ENCODE data around the gene HTATSF1.

The HTATSF1 gene

GRCh38 chrX:136496764-136497555, 432 bp upstream of the HTATSF1 start:
- peak; percentile 77 to 83 for DNase-seq

GRCh38 chrX:136519069-136519468, 21.7 kb downstream of the HTATSF1 start:
- no peak for DNase-seq

- no peak for DNase-seq
Observed at GRCh38 chrX:136523770-136524169, 26.4 kb downstream of the HTATSF1 start.

DNA sequence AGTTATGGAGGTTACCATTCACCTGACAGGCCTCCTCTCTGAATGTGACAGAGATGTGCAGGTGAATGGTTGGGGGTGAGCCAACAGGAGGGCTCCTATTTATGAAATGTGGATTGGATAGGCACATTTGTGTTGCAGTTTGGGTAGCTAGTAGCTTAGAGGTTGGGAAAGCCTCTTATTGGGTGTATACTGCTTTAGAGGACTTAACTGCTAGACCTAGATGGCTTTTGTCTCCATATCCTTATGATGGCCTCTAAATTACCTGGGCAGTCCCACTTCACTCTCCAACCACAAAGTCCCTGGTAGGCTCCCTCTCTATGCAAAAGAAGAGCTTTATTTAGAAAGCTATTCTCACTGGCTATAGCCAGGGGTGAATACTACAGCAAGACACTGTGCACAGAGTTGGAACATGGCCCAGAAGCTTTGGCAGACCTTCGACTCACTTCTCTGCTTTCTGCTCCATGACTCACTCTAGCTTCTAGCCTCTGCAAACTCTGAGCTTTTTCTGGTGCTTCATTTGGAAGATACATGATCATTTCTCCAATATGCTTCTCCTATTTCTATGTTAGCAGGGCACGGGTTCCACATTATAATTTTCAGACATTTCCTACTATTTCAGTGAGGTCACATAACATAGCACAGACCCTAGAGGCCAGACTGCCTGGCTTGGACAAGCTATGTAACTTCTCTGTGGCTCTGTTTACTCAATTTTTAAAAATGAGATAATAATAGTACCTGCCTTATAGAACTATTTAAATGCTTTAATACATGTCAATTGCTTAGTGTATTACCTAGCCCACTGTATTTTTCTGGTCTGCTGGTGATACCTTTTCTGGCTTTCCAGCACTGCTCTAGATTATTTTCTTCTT, 28.6 kb downstream of the HTATSF1 start:
- no peak for DNase-seq

- no peak for DNase-seq
Observed at GRCh38 chrX:136528645-136529315, 31.4 kb downstream of the HTATSF1 start.

GRCh38 chrX:136529795-136530194, 32.4 kb downstream of the HTATSF1 start:
- DNase-seq, result no peak

DNA sequence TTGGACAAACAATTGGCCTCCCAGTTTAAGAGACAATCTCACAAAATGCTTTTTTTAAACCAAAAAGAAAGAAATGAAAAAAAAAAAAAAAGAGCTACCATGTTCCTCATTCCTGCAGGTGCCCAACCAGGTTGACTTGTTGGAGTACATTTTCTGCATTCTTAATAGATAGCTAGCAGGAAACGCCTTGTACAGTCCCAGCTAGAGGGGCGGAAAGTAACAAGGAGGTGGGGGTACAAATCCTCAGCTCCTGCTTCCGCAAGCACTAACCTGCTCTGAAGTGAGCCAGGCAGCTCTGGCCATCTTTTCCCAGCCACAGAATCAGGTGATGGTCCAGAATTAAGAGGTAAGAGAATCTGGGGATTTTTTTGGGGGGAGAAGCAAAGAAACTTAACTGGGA, 34.6 kb downstream of the HTATSF1 start, which contains the start of gene VGLL1:
VGLL1 (plus strand) TSS at position 265 of the 400 bp plus-strand sequence. CDS start 3,806 bp downstream, outside the sequence.
- DNase-seq, result no peak

- no peak for DNase-seq
Observed at GRCh38 chrX:136534131-136534530, 36.7 kb downstream of the HTATSF1 start.

DNA sequence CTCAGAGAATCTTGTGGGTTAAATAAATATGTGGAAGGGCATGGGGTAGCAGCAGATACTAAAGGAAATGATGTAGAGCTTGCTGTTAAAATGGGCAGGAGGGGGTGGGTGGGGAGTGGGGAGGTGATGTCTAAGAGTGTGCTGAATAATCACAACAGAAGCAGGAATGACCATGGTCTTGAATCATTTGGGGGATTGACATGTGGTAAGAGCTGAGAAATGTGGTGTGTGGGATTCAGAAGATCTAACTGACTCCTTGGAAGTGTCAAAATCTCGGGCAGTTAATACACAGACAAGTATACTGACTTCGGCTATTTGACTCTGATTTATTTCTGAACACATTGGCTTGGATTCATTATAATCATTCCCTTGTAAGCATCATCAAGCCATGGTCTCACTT, 41.4 kb downstream of the HTATSF1 start:
- DNase-seq, result no peak

- DNase-seq, result no peak
Observed at GRCh38 chrX:136540226-136540625, 42.8 kb downstream of the HTATSF1 start.

- no peak for DNase-seq
Observed at GRCh38 chrX:136541294-136541693, 43.9 kb downstream of the HTATSF1 start.

DNA sequence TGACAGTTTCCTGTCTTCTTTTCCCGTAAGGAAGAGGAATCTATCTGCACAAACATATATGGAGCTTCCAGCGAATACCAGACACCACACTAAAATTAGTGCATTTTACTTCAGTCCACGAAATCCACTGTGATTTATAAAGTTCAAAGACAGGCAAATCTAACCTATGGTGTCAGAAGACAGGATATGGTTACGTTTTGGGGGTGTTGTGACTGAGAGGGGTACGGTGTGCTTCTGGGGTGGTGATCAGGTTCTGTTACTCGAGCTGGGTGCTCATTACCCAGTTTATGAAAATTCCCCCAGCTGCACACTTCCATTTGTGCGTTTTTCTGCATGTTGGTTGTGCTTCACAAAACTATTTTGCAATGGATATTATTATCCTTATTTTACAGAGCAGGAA, 44.9 kb downstream of the HTATSF1 start:
- DNase-seq, result no peak

DNA sequence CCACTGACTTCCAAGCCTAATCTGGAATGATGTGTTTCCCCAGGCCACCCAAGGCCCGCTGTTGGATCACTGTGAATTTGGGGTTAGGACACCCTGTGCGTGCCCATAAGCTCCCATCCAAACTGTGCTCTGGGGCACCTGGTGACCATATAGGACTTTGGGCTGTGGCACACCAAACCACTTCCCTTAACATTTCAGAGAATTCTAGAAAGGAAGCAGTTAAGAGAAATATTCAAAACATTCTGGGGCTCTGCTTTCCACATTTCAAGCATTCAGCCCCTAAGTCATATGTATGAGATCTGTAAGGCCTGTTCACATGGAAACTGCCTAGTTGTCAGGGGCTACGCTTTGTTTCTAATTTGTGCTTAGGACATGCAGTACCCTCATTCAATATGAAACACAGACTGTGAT, 49.0 kb downstream of the HTATSF1 start:
- no peak for DNase-seq

DNA sequence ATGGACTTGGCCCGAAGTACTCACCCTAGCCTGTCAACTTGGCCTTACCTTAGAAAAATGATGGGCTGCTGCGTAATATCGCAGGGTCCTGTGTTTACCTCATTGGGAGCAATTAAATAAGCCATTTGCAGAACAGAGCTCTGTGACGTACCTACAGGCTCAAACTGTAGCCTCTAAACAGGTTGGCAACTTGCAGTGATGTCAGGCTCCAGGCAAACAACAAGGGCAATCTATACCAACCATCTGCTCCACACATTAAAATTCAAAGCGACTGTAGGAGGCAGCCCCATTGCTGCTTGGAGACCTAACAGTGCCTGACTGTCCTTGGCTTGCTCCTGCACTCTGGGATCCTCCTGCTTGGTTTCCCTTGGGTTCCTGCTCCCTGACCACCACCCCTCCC, 51.8 kb downstream of the HTATSF1 start:
- no peak for DNase-seq

DNA sequence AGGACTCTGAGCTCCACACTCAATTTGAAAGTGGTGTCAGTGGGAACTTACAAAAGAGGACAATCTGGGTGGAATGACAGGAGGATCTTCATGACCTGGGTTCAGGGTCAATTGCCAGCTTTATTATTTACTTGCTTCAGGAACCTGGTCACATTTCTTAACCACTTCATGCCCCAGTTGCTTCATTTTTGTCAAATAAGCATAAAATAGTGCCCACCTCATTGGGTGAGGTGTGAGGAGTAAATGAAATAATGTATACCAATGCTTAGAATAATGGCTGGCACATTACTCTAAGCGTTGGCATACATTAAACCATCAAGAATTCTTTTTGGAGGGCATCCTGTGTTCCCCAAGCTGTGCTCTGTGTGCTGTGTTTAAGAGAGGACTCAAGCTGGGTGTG, 54.0 kb downstream of the HTATSF1 start:
- DNase-seq, result no peak

DNA sequence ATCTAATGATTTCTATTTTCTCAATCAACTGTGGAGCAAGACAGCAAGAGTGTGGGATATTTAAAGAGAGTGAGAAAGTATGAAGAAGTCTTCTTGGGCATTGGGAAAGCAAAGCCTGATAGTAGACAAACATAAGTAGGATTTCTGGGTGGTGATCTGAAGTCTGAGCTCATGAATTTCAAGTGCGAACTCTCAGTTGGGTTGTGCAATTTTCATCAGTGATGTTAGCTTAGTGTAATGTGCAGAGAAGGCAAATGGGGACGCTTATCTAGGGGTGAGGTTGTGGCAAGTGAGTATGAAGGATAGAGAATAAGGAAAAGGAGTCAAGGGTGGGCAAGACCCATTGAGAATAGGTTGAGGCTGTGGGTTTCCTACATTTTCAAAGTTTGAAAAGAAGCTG, 58.3 kb downstream of the HTATSF1 start:
- DNase-seq, result no peak
